AG09309 (cell line): ENCODE measurements around the gene DNMT1.

Experiments used
- DNase-seq: peaks from one replicate; pipeline ENCODE4 v3.0.0-alpha.2; 2010; ENCODE audit warnings: low read depth
- H3K4me3 ChIP-seq: 2 replicates; pipeline ENCODE4 v1.5.1; 2011; ENCODE audit warnings: mild to moderate bottlenecking, low read depth, low read length, moderate library complexity; ENCODE audit not compliant: control insufficient read depth
- CTCF ChIP-seq: IDR thresholded peaks from 2 replicates; pipeline ENCODE4 v1.5.1; 2011; ENCODE audit warnings: mild to moderate bottlenecking, low read depth, low read length, inconsistent platforms; ENCODE audit not compliant: insufficient read depth, control insufficient read depth; ENCODE audit errors: missing control alignments

Gene DNMT1

GRCh38 chr19:10193790-10194499, 808 bp downstream of the DNMT1 start:
- peak overlapping the region; percentile 73 for H3K4me3 ChIP-seq
- no peak for DNase-seq
- TF ChIP-seq CTCF: no peak

- DNase-seq: no peak
- no peak for TF ChIP-seq CTCF
- no peak overlapping the region for H3K4me3 ChIP-seq
Measured at GRCh38 chr19:10192922-10193321, 1.8 kb downstream of the DNMT1 start.

GRCh38 chr19:10191347-10191746, 3.4 kb downstream of the DNMT1 start:
- TF ChIP-seq CTCF: no peak
- no peak overlapping the region for H3K4me3 ChIP-seq
- DNase-seq: peak; percentile 69

- no peak for TF ChIP-seq CTCF
- H3K4me3 ChIP-seq: no peak overlapping the region
- DNase-seq: no peak
Measured at GRCh38 chr19:10190026-10190425, 4.7 kb downstream of the DNMT1 start.

- DNase-seq: no peak
- no peak for TF ChIP-seq CTCF
- no peak overlapping the region for H3K4me3 ChIP-seq
Measured at GRCh38 chr19:10189616-10190015, 5.1 kb downstream of the DNMT1 start.

GRCh38 chr19:10187315-10187714, 7.4 kb downstream of the DNMT1 start:
- DNase-seq: no peak
- no peak for TF ChIP-seq CTCF
- H3K4me3 ChIP-seq: no peak overlapping the region

GRCh38 chr19:10184636-10185035, 10.1 kb downstream of the DNMT1 start:
- DNase-seq: no peak
- no peak overlapping the region for H3K4me3 ChIP-seq
- TF ChIP-seq CTCF: no peak
